NCI-H1092 (cell line): ENCODE results near the gene UBR4.

Source experiments
- DNase-seq: peaks from one replicate; lab custom pipeline; 2025; lab: John Stamatoyannopoulos, UW

UBR4 gene

DNA sequence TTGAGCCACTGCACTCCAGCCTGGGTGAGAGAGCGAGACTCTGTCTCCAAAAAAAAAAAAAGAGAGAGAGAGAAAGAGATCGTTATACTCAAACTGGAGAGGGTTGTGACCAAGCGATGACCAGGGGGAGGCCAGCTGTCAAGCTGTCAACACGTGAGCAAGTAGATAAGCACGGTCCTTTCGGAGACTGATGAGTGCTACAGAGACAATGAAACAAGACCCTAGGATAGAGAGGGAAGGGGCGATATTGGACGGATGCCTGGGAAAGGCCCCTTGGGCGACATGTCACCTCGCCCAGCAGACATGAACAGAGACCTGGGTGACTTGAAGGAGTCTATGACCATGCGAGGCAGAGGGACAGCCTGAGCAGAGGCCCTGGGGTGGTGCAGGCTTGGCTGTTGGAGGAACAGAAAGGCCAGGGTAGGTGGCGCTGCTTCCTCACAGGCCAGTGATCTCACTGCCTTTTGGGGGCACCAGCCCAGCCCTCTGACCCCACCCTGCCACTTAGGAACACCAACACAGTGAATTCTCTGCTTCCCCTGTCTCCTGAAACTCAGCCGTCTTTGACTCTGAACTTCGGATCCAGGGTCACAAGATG is 152.8 kb downstream of the UBR4 start:
- no peak for DNase-seq

DNA sequence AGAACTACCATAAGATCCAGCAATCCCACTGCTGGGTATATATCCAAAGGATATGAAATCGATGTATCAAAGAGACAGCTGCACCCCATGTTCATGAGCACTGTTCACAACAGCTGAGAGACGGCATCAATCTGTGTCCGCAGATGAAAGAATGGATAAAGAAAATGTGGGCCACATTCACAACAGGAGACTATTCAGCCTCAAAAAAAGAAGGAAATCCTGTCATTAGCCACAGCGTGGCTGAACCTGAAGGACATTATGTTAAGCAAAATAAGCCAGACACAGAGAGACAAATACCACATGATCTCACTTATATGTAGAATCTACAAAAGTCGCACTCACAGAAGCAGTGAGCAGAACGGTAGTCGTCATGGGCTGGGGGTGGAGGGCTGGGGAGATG is 154.4 kb downstream of the UBR4 start:
- DNase-seq, result no peak

DNA sequence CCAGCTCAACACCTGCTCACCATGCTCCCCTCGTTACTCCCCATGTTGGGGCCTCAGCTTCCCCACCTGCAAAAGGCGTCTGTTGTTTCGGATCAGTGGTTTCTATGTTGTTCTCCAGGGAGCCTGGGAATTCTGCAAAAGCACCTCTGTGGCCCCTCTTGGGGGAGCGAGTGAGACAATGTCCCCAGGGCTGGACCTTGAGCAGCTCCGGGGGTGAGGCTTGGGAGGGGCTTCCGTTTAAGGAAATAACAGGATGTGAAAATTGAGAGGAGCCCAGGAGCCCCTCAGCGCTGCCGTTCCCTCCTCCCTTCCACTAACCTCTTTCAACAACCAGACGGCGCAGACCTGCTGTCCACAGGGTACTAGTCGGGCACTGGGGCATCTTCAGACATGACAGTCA is 155.1 kb downstream of the UBR4 start:
- DNase-seq, result no peak

DNA sequence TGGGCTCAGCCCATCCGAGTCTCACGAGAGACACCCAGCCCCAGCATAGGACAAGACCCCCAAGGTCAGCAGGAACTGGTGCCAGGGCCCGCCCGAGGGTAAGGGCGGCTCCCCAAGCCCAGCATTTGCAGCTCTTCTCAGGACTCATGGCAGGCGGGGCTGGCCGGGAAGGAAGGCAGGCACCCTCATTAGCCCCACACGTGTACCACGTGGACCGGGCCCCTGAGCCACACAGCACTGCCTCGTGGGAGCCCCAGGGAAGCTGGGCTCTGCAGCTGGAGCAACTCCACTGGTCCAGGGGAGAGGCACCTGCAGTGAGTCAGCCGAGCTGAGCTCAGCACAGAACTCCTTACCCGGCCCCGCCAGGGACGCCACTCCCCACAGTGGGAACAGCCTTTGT is 155.8 kb downstream of the UBR4 start:
- DNase-seq, result no peak

DNA sequence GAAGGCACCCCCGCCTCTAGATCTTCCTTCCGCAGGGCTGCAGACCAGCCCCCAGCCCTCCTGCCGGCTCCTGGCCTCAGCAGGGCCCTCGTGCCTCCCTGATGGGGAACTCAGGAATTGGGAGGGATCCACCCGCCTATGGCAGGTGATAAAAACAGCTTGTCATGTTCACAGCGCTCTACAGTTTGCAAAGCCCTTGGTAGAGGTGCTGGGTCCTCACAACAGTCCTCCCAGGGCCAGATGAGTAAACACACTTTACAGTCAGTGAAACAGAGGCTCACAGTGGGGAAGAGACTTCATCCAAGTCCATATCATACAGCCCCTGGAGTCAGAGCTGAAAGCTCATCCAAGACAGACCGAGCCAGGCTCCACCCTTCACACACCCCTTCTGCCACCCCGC is 156.6 kb downstream of the UBR4 start:
- DNase-seq, result no peak

DNA sequence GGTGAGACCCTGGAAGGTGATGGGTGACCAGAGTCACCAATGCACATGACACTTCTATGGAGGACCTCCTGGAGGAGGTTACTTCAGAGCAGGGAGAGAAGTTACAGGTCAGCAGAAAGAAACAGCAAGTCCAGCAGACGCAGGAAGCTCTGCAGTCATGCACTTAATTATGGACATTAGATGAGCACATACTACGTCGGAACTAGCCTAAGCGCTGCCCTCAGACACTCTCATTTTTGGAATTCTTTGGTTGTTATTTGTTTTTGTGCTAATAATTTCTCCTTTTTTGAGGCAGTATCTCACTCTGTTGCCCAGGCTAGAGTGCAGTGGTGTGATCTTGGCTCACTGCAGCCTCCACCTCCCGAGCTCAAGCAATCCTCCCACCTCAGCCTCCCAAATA is 160.3 kb downstream of the UBR4 start:
- DNase-seq, result no peak

- no peak for DNase-seq
These were observed 160.8 kb downstream of the UBR4 start for GRCh38 chr1:19049128-19049768.

GRCh38 chr1:19046972-19047731 is 162.9 kb downstream of the UBR4 start:
- no peak for DNase-seq

DNA sequence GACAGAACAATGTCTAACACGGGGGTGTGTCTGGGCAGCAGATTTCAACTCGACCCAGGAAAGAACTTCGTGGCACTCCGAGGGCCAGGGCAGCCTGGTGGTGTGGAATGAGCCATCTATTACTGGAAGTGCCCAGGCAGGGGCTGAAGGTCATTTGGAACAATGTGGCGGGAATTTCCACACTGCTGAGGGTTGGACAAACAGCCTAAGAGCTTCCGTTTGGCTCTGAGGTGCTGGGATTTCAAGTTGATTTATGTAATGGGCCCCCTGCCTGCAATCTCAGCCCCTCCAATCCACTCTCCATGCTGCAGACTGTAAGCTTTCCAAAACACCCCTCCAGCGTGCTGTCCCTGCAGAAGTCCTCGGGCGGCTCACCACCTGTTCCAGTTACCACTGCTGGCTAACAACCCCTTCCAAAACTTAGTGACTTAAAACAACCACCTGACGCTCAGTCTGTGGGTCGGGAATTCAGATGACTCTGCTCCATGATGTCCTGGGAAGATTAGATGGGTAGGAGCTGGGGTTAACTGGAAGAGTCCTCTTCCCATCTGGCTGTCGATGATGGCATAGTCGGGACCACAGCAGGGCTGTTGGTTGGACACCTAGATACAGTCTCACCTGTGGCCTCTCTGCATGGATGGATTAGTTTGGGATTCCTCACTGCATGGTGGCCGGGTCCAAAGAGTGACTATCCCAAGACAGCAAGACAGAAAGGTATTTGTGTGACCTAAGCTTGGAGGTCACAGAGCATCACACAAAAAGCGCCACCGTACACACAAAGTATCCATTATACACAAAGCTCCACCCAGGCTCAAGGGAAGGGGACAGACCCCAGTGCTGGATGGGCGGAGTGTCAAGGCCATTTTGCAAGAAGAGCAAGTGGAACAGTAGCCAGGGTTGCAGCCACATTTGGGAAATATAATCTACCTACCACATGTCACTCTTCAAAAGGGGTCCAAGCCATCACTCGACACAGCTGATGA is 163.9 kb downstream of the UBR4 start:
- no peak for DNase-seq

DNA sequence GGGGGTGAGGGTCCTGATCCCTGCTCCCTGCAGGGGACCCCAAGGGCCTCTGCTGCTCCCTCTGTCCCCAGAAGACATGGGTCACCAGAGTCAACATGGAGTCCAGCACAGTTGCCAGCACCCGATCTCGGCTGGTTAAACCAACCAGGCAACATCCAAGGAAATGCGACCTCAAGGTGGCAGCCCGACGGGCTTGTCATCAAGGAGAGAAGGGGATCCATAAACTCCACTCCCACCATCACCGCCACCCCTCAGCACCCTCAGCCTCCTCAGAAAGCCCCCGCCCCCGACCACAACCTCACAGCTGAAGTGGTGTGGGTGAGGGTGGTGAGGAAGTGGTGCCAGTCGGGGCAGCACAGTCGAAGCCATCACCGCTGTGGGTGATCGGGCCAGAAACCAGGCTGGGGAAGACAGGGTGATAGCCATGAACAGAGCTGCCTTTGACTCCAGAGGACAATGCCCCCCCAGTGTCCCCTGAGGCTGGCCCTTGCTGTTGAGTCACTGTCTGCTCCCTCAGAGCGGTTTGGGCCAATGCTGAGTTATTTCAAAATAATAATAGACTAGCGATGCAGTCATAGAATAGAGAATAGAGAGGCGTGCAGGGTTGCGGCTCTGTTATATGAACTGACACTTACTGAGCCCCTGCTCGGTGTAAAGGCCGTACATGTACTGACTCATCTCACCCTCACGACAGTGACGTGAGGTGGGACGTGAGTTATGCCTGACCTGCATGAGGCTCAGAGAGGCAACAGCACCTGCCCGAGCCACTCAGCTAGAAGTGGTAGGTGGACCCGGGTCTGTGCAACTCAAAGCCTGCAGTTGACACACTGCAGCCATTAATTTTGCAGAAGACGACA is 164.9 kb downstream of the UBR4 start:
- no peak for DNase-seq

DNA sequence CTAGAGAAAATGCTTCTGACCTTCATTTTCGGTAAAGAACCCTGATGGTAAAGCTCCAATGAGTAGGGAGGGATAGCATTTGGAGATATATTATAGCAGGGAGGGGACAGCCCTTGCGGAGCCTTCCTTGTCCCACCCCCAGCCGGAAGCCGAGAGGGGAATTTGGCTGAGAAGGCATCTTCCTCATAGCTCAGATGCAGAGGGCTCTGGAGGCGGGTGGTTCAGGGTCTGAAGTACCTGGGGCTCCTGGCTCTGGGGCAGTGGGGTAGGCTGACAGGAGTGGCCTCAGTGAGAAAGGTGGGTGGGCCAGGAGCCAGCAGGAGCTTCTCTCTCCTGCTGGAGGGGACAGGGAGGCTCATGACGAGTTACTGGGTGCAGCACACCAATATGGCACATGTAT is 165.6 kb downstream of the UBR4 start:
- no peak for DNase-seq

DNA sequence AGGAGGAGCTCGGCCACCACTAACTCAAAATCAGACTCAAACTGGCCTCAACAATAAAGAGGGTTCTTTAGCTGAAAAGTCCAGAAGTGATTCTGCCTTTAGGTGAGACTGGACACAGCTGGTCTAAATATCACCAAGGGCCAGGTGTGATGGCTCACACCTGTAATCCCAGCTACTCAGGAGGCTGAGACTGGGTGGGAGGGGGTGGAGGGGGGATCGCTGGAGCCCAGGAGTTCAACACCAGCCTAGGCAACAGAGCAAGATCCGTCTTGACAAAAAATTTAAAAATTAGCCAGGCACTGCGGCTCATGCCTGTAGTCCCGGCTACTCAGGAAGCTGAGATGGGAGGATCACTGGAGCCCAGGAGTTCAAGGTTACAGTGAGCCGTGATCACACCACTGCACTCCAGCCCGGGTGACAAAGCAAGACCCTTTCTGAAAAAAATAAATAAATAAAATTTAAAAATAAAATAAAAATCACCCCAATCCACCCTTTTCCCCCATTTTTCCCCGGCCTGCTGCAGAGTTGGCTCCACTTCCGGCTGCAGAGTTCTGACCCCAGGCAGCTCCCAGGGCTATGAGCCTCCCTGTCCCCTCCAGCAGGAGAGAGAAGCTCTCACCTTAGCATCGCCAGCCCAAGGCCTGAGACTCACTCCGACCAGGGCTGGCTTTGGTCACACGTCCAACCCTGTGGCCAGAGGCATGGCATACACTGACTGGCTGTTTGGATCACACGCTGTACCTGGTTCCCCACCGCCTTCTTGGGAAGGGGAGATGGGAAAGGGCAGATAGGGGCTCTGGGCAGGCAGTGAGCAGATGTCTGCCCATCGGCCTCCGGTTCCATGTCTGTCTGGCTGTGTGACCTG is 166.3 kb downstream of the UBR4 start:
- no peak for DNase-seq

- DNase-seq, result no peak
These were observed 167.1 kb downstream of the UBR4 start for GRCh38 chr1:19042675-19043578.

DNA sequence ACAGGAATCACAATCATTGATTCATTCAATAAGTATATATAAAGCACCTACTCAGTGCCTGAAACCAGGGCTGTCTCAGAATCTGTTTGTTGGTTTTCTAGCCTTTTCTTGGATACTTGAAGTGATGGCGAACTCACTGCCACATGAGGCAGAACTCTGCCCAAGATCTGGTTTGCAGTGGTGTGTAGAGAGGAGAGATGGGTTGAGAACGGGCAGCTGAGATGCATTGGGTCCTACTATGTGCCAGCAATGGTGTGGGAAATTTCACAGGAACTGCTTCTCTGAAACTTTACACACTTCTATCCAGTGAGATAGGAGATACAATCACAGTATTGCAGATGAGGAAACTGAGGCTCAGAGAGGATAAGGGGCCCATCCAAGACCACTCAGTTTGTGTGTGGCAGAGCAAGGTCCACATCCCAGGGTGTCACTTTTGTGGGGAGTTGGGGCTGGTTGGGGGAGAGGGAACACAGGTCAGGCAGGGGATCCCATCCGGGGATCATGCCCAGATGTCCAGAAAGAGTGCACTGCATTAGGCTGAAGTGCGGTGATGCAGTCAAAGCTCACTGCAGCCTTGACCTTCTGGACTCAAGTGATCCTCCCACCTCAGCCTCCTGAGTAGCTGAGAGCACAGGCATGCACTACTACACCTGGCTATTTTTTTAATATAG is 169.9 kb downstream of the UBR4 start:
- DNase-seq, result no peak

- no peak for DNase-seq
These were observed 171.3 kb downstream of the UBR4 start for GRCh38 chr1:19038732-19039131.

GRCh38 chr1:19038096-19038495 is 172.0 kb downstream of the UBR4 start:
- DNase-seq, result no peak

DNA sequence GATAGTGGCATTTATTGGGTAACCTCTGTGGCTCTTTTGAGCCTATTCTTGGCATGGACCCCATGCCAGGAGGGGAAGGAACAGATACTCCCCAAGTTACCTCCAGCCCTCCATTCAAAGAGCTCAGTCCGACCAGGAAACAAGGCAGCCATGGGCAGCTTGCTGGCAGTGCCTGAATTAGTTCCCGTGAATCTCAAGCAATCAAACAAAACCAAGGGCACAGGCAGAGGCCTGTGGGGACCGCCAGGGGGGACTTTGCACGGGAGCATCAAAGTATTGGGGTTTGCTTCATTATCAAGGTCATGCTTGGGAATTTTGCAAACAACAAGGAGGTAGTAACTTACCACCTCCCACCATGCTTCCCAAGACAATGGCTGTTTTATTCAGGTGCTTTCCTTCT is 172.4 kb downstream of the UBR4 start:
- DNase-seq, result no peak

DNA sequence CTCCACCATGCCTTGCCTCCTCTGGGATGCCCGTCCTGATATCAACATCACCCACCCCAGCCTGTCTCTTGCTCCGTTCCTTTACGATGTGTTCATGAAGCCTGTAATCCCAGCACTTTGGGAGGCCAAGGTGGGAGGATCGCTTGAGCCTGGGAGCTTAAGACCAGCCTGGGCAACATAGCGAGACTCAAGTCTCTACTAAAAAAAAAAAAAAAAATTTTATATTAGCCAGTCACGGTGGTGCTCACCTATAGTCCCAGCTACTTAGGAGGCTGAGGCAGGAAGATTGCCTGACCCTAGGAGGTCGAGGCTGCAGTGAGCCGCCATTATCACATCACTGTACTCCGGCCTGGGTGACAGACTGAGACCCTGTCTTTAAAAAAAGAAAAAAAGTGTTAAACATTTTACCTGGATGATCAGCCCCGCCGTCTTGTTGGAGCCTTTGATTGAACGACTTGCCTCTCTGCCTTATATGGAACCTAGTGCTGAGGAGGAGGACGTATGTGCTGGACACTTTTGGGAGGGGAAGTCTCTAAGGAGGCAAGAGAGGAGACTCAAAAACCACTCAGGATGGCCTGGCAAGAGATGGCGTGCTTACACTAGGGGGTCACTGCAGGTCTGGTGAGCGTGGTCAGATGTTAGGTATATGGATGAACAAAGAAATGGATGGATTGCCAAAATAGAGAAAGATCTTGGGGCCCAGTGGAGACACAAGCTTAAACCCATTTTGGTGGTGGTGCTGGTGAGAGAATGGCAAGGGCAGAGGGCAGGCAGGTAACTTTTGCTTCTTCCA is 173.1 kb downstream of the UBR4 start:
- no peak for DNase-seq
